GM12878 (cell line): Measurements from ENCODE around the gene RAD51B.

ENCODE experiments used
- BMI1 ChIP-seq: fragments of 450-650 bp; IDR thresholded peaks from 2 replicates; pipeline ENCODE4 v1.6.1; 2016; ENCODE audit warnings: mild to moderate bottlenecking, moderate library complexity, borderline replicate concordance
- CTCF ChIP-seq, 3 experiments: IDR thresholded peaks in 2 of 3; conservative IDR thresholded peaks in 1 of 3; 2 replicates each; pipeline ENCODE4 v1.5.1; 2011; ENCODE audit warnings: low read depth in 3 of 3, low read length in 3 of 3, mild to moderate bottlenecking in 3 of 3, control low read depth in 2 of 3, moderate library complexity in 2 of 3, inconsistent platforms in 1 of 3, mixed read lengths in 1 of 3; ENCODE audit not compliant: control insufficient read depth in 2 of 3, insufficient read depth in 1 of 3; ENCODE audit errors: extremely low read depth in 1 of 3
- EGR1 ChIP-seq, 2 experiments: IDR thresholded peaks; 1 replicate in 1 of 2; 2 replicates in 1 of 2; pipeline ENCODE4 v1.6.1; 2011 to 2012; ENCODE audit warnings: low read depth in 2 of 2, low read length in 2 of 2, borderline replicate concordance in 1 of 2, mild to moderate bottlenecking in 1 of 2, moderate library complexity in 1 of 2
- FOXM1 ChIP-seq: IDR thresholded peaks from 2 replicates; pipeline ENCODE4 v1.6.1; 2012; ENCODE audit warnings: low read depth, mild to moderate bottlenecking, inconsistent platforms, low read length, moderate library complexity
- GABPA ChIP-seq: IDR thresholded peaks from 2 replicates; pipeline ENCODE4 v1.6.1; 2014; ENCODE audit warnings: antibody characterized with exemption, low read depth, mild to moderate bottlenecking, inconsistent platforms
- NFIC ChIP-seq: IDR thresholded peaks from 2 replicates; pipeline ENCODE4 v1.6.1; 2012; ENCODE audit warnings: low read depth, mild to moderate bottlenecking, inconsistent platforms, low read length, moderate library complexity
- PAX8 ChIP-seq: fragments of 450-650 bp; IDR thresholded peaks from 2 replicates; pipeline ENCODE4 v1.6.1; 2017; ENCODE audit warnings: mild to moderate bottlenecking, moderate library complexity
- POLR2A ChIP-seq: IDR thresholded peaks from 2 replicates; pipeline ENCODE4 v1.6.1; 2011; ENCODE audit warnings: low read depth, mild to moderate bottlenecking, low read length
- USF2 ChIP-seq: IDR thresholded peaks from 2 replicates; pipeline ENCODE4 v1.6.1; 2011; ENCODE audit warnings: low read depth, low read length, improper control_type of control experiment, borderline replicate concordance
- ZBED1 ChIP-seq: IDR thresholded peaks from 2 replicates; pipeline ENCODE4 v1.6.1; 2016; ENCODE audit warnings: borderline replicate concordance
- ZNF384 ChIP-seq: IDR thresholded peaks from 2 replicates; pipeline ENCODE4 v1.6.1; 2012; ENCODE audit warnings: low read depth, mild to moderate bottlenecking, low read length, improper control_type of control experiment, borderline replicate concordance

- no peak for TF ChIP-seq EGR1 (IDR thresholded peaks at IDR 0.05; ENCODE audit: borderline replicate concordance in 1 of 2, low read depth in 2 of 2, low read length in 2 of 2)
- no peak for TF ChIP-seq ZNF384
- TF ChIP-seq USF2: no peak
- no peak for TF ChIP-seq ZBED1
- TF ChIP-seq GABPA: no peak
- TF ChIP-seq FOXM1: no peak
- TF ChIP-seq POLR2A: no peak
- no peak for TF ChIP-seq PAX8
- no peak for TF ChIP-seq NFIC
- TF ChIP-seq BMI1: no peak
- TF ChIP-seq CTCF (IDR thresholded peaks at IDR 0.05 in 2 of 3, conservative IDR thresholded peaks at IDR 0.05 in 1 of 3; ENCODE audit: control insufficient read depth in 2 of 3, extremely low read depth in 1 of 3, insufficient read depth in 1 of 3, low read depth in 3 of 3, low read length in 3 of 3): no peak
Observed at GRCh38 chr14:68509188-68509983, 689.8 kb downstream of the RAD51B start.
